NCI-H524 (cell line): ENCODE data around the gene KIAA0753.
A peak's percentile ranks its signal among the peaks of the same experiment; 100 is the strongest.

Experiments used
- DNase-seq, 2 experiments: peaks; one replicate each; lab custom pipeline; 2025; lab: John Stamatoyannopoulos, UW

KIAA0753 gene

GRCh38 chr17:6640536-6641246 lies at the start of gene KIAA0753, which contains the start of gene TXNDC17:
KIAA0753 (minus strand) TSS chr17:6640711; CDS start chr17:6635103, 5,608 bp downstream.
TXNDC17 (plus strand) TSS chr17:6641060; CDS start chr17:6641083, 23 bp downstream.
- peak; percentile 76 to 82 for DNase-seq

GRCh38 chr17:6688944-6689343 lies 48.4 kb upstream of the KIAA0753 start:
- DNase-seq = no peak

DNA sequence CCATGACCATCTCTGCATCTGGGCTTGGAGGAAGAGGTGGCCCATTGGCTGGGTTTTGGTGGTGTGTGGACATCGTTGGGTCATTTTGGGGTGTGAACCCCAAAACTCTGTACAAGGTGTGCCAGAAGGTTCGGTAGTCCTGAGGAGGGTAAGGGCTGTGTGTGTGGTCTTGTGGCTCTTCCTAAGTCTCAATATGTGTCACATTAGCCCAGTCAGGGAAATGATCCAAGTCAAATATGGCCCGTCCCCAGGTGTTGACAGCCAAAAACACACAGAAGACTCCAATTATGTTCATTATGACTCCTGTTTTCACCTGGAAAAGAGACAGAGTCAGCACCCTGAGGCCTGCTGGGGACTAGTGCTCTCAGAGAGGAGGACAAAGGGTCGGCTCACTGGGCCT lies 45.5 kb upstream of the KIAA0753 start:
- DNase-seq = no peak

GRCh38 chr17:6684881-6685767 lies 44.6 kb upstream of the KIAA0753 start:
- DNase-seq = no peak

DNA sequence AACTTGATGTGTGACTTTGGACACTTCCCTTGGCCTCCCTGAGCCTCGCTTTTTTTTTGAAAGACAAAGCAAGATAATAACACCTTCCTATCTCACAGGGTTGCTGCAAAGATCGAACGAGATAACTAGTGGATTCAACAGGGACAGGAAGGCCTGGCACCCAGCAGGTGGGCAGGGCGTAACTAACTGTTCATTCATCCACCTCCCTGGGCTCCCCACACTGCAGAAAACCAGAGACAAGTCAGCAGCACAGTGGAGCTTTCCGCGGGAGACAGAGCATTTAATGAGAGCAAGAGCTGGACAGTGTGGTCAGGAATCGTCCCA lies 43.9 kb upstream of the KIAA0753 start:
- no peak for DNase-seq

DNA sequence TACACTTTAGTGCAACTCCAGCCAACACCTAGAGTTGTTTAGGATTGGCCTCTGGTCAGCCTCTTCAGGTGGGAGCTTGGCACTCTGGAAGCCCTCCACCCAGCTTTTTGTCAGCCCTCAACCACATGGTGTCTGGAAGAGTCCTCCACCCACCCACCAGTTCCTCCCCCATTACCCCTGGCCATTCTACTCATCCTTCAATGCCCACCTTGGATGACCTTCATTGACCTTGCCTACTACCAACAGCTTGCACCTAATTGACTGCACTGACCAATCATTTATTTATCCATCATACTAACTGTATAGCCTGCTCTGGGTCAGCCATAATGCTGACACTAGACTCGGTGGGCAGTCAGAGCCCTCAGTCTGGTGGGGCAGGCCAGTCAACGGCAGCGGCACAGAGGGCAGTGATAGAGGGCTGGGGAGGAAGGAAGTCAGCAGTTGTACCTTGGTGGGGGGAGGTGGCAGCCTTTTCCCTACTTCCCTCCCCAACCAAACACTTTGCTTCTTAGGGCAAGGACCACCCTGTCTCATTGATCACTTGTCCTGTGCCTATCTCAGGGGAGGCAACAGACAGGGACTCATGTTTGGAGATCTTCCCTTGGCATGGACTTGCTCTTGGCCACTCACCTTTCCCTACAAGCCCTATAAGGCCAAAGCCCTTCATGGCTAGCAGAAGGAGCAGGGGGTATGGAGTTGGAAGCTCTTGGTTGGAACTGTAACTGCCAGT lies 43.4 kb upstream of the KIAA0753 start:
- DNase-seq = no peak

- DNase-seq = no peak
Measured at GRCh38 chr17:6683081-6683684, 42.7 kb upstream of the KIAA0753 start.

DNA sequence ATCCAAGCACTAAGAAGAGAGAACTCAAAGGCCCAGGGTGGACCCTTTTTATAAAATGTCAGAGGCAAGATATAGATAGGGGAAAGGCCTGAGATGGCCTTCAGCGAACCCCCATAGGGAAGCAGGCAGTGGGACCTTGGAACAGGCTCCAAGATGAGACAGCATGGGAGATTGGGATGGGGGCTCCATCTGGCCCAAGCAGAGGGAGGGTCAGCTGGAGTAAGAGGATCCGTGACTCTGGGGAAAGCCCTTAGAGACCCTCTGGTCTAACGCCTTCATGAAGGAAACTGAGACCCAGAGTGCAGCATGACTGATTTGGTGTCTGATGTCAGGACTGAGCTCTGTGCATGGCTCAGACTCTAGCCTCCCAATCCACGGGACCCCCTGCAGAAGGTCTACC lies 41.8 kb upstream of the KIAA0753 start:
- no peak for DNase-seq

- no peak for DNase-seq
Measured at GRCh38 chr17:6681671-6682070, 41.2 kb upstream of the KIAA0753 start.

GRCh38 chr17:6681176-6681575 lies 40.7 kb upstream of the KIAA0753 start:
- no peak for DNase-seq

GRCh38 chr17:6679241-6679640 lies 38.7 kb upstream of the KIAA0753 start:
- no peak for DNase-seq

DNA sequence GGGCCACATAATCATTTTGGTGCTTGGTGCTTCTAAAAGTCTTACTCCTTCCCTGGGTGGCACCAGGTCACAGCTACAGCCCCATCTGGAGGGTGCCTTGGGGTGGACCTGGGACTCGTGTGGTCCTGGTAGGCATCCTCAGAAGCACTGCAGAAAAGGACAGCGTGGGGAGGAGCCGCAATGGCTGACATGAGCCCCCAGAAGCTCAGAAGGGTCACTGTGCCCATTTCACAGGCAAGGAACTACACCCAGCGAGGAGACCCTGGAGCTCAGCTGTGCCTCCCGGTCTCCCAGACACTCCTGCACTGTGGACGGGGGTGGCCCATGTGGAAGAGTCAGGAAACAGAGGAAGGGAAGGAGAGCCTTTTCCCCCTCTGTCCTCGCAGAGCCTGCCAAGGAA lies 37.4 kb upstream of the KIAA0753 start:
- DNase-seq = no peak

- DNase-seq = no peak
Measured at GRCh38 chr17:6677158-6677831, 36.8 kb upstream of the KIAA0753 start.

DNA sequence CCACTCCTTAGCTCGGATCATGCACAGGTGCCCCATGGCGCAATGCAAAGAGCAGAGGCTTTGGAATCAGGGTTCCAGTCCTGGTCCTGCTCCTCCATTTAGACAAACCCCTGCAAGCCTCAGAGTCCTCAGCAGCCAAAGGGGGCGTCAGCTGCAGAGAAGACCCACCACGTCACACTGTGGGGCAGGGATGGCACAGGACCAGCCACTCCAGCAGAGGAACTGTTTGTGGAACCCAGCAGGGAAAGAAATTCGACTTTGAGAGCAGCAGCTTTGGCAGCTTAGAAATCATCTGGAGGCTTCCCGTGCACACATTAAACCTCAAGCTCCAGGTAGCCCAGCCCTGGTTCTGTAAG lies 36.3 kb upstream of the KIAA0753 start:
- DNase-seq = no peak

DNA sequence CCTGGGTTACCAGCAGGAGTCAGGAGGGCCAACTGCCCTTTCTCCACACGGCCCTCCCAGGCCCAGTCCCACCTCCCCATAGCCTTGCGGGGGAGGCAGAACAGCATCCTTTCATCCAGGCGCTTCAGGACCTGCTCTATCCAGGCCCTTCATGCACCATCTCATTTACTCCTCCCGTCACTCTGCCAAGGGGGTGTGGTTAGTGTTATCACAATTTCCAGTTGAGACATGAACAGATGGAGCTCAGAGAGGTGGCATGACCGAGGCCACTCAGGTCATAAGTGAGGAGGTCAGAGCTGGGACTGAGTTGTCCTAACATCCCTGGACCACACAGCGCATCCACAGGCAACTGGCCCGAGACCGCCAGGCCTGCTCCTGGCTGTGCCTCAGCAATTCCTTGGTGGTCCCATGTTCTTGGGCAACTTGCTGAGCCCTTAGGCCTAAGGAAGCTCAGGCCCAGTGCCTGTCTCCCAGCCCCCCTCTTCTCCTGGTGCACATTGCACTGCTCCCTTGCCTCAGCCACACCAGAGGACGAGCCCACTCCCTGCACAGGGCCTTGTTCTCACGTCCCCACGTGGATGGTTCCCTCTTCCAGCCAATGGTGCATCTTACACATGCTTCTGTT lies 34.8 kb upstream of the KIAA0753 start:
- no peak for DNase-seq

DNA sequence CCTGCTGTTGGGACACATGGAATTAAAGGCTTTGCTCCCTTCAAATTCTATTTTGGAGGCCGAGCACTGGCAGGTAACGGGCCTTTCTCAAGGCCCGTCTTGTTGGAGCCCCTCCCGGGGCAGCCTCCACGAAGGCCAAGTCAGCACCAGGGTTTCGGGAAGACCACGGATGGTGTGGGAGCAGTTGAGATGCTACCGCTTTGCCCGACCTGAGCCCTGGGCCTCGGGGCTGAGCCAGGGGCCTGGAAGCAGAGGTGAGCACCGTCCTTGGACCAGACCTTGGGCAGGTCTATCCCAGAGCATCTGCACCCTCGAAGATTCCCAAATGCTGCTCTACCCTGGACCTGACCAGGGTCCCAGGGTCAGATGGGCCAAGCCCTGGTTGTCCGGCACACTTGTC lies 34.1 kb upstream of the KIAA0753 start:
- DNase-seq = no peak

- DNase-seq = no peak
Measured at GRCh38 chr17:6671431-6671830, 30.9 kb upstream of the KIAA0753 start.

GRCh38 chr17:6670999-6671398 lies 30.5 kb upstream of the KIAA0753 start:
- no peak for DNase-seq

DNA sequence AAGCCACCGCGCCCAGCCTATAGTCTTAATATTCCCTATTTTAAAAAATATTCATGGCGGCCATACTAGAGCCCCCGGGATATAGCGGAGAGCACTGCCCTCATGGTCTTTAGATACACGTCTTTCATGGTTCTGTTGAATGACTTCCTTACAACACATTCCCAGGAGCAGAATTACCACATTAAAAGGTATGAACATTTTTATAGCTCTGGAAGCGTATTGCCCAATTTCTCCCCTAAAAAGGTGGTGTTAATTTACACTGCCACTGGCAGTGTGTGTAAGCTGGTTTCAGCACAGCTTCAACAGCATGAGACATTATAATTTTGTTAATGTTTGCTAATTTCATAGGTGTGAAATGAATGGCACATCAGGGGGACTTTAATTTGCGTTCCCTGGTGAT lies 30.1 kb upstream of the KIAA0753 start:
- DNase-seq = no peak

DNA sequence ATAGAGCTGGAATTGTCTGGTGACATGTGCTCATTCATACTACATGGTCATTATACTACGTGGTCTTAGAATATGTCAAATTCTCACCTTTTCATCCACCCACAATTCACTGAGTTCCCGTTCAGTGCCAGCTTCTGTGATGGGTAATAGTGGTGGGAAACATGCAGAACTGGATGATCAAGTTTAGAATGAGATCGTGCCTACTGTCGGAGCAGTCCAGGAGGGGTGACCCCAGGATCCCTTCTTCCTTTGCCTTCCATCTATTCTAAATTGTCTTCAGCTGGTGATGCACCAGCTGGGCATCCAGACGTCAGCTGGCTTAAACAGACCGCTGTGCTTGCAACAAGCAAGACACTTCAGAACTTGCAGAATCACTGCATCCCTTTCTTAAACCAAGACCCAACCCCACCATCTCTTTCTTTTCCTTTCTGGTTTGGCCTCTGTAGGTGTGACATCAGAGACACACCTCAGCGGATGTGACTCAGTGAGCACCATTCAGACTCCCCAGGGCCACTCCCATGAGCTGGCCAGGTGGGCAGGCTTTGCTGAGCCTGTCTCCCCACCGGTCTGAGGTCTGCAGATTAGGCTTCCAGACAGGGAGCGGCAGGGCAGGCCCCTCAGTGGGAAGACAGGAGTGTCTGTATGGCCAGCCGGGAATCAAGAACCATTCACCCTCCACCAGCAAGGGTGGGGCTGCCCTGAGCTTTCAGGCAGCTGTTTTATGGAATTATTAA lies 29.1 kb upstream of the KIAA0753 start:
- DNase-seq = no peak
